OCI-LY1 (cell line): Measurements from ENCODE around the gene BIN1.

ENCODE experiments used
- H2AFZ ChIP-seq: fragments of 200-600 bp; sonication (generic), shearing (Covaris generic); 2 replicates; pipeline ENCODE4 v1.6.0; 2014; ENCODE audit warnings: antibody characterized with exemption, mild to moderate bottlenecking, low read length
- H3F3A ChIP-seq: fragments of 200-600 bp; sonication (generic), shearing (Covaris generic); 2 replicates; pipeline ENCODE4 v1.6.0; 2014; ENCODE audit warnings: mild to moderate bottlenecking, antibody characterized with exemption, low read length, moderate library complexity; ENCODE audit not compliant: insufficient read depth
- H3K27ac ChIP-seq: fragments of 200-600 bp; sonication (generic); 2 replicates; pipeline ENCODE4 v1.5.1; 2014; ENCODE audit warnings: low read length, mixed run types, mild to moderate bottlenecking, low read depth; ENCODE audit not compliant: poor library complexity, severe bottlenecking
- H3K27me3 ChIP-seq: fragments of 200-600 bp; sonication (generic); 2 replicates; pipeline ENCODE4 v1.6.0; 2014; ENCODE audit warnings: antibody characterized with exemption, mild to moderate bottlenecking, low read length, moderate library complexity; ENCODE audit not compliant: insufficient read depth
- H3K36me3 ChIP-seq: fragments of 200-600 bp; sonication (generic); 2 replicates; pipeline ENCODE4 v1.6.1; 2014; ENCODE audit warnings: mild to moderate bottlenecking, antibody characterized with exemption, low read length, moderate library complexity, mixed read lengths; ENCODE audit not compliant: insufficient read depth
- H3K4me1 ChIP-seq: fragments of 200-600 bp; sonication (generic); 2 replicates; pipeline ENCODE4 v1.5.1; 2014; ENCODE audit warnings: mild to moderate bottlenecking, low read length, moderate library complexity; ENCODE audit not compliant: insufficient read depth, severe bottlenecking
- H3K4me2 ChIP-seq: fragments of 200-600 bp; sonication (generic), shearing (Covaris generic); 2 replicates; pipeline ENCODE4 v1.6.1; 2014; ENCODE audit warnings: low read length
- H3K4me3 ChIP-seq: fragments of 200-600 bp; sonication (generic); 2 replicates; pipeline ENCODE4 v1.5.1; 2014; ENCODE audit warnings: low read length, low read depth, mild to moderate bottlenecking, mixed read lengths; ENCODE audit not compliant: poor library complexity, severe bottlenecking
- H3K79me2 ChIP-seq: fragments of 200-600 bp; shearing (Covaris generic); 2 replicates; pipeline ENCODE4 v1.6.1; 2016; ENCODE audit warnings: mixed run types, low read length, mixed read lengths; ENCODE audit not compliant: insufficient read depth
- H3K9ac ChIP-seq: fragments of 200-600 bp; sonication (generic), shearing (Covaris generic); 2 replicates; pipeline ENCODE4 v1.6.1; 2014; ENCODE audit warnings: mild to moderate bottlenecking, low read length, mixed read lengths
- H3K9me2 ChIP-seq: fragments of 200-600 bp; sonication (generic), shearing (Covaris generic); 2 replicates; pipeline ENCODE4 v1.6.1; 2014; ENCODE audit warnings: low read depth, mild to moderate bottlenecking, low read length, mixed read lengths
- H3K9me3 ChIP-seq: fragments of 200-600 bp; shearing (Covaris generic); 2 replicates; pipeline ENCODE4 v1.6.1; 2014; ENCODE audit warnings: low read length, mixed read lengths
- H4K20me1 ChIP-seq: fragments of 200-600 bp; sonication (generic), shearing (Covaris generic); 2 replicates; pipeline ENCODE4 v1.6.0; 2016; ENCODE audit warnings: mild to moderate bottlenecking, low read length; ENCODE audit not compliant: insufficient read depth
- EZH2 ChIP-seq: fragments of 200-600 bp; sonication (generic), shearing (Covaris generic); IDR thresholded peaks from 2 replicates; pipeline ENCODE4 v1.8.0; 2017; ENCODE audit warnings: borderline replicate concordance, mixed run types, mild to moderate bottlenecking, antibody characterized with exemption, low read length, moderate library complexity, mixed read lengths
- TF ChIP-seq, protein P1 (sequence below): fragments of 200-600 bp; sonication (generic), shearing (Covaris generic); IDR thresholded peaks from 2 replicates; pipeline ENCODE4 v1.5.1; 2017; ENCODE audit warnings: mild to moderate bottlenecking, antibody characterized with exemption, low read length, moderate library complexity, mixed read lengths

Gene BIN1

DNA sequence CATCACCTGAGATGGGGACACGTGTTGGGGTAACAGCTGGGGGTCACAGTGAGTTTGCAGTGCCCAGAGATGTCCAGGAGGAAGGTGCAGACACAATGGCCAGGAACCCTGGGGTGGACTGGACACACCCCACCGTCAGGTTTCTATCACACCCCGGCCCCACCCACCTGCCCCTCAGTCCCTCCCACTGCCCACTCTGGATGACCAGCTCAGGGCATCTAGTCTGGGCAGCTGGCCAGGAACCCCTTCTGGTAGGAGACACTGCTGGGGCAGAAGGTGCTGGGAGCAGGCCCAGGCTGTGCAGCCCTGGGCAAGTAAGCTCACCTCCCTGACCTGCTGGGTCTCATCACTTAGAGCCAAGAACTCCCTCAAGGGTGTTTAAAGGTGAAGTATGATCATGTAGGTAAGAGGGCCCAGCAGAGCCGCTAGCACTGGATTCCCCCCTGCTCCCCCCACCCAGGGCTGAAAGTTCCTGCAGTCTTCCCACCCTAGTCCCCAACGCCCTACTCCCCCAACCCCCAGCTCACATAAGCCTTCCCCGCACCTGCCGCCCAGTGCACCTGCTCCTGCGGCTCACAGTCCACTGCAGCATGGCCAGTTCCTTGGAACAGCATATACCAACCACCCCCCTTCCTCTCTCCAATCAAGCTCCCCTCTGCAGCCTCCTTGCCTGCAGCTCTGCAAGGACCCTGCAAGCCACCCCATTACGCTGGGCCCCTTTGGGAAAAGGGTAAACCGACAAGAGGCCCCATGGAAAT, 17.3 kb downstream of the BIN1 start:
- Histone ChIP-seq H2AFZ (no peak overlapping the region), H3K4me3 (no peak overlapping the region), H3K9me2 (no peaks in the 10 kb centered on the region), H3K27me3 (no peaks in the 10 kb centered on the region), H3K79me2 (no peaks in the 10 kb centered on the region), H3K36me3 (no peaks in the 10 kb centered on the region), H3F3A (no peaks in the 10 kb centered on the region), H3K27ac (no peak overlapping the region), H3K4me1 (no peaks in the 10 kb centered on the region), H3K9ac (no peak overlapping the region), H3K9me3 (no peaks in the 10 kb centered on the region), H4K20me1 (no peaks in the 10 kb centered on the region), H3K4me2 (no peak overlapping the region)
- TF ChIP-seq EZH2, result no peak
- TF ChIP-seq, protein P1, sequence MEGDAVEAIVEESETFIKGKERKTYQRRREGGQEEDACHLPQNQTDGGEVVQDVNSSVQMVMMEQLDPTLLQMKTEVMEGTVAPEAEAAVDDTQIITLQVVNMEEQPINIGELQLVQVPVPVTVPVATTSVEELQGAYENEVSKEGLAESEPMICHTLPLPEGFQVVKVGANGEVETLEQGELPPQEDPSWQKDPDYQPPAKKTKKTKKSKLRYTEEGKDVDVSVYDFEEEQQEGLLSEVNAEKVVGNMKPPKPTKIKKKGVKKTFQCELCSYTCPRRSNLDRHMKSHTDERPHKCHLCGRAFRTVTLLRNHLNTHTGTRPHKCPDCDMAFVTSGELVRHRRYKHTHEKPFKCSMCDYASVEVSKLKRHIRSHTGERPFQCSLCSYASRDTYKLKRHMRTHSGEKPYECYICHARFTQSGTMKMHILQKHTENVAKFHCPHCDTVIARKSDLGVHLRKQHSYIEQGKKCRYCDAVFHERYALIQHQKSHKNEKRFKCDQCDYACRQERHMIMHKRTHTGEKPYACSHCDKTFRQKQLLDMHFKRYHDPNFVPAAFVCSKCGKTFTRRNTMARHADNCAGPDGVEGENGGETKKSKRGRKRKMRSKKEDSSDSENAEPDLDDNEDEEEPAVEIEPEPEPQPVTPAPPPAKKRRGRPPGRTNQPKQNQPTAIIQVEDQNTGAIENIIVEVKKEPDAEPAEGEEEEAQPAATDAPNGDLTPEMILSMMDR, result no peak

DNA sequence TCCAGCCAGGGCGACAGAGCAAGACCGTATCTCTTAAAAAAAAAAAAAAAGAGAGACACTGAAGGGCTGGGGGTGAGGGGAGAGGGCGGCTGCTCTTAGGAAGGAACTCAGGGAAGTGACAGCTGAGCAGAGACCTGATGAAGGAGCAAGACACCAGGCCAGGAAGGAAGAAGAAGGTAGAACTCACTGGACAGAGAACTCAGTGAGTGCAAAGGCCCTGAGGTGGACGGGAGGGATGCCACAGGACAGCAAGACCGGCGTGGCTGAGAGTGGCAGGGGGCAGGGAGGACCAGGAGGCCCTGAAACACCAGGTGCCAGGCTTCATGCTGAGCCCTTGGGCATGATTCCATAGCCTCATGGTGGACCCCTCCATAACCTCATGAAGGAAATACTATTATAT, 18.2 kb downstream of the BIN1 start:
- no peaks in the 10 kb centered on the region for H4K20me1 ChIP-seq
- no peaks in the 10 kb centered on the region for H3K36me3 ChIP-seq
- H3K4me2 ChIP-seq, result no peak overlapping the region
- no peak overlapping the region for H3K4me3 ChIP-seq
- H3K9me2 ChIP-seq, result no peaks in the 10 kb centered on the region
- no peak overlapping the region for H3K27ac ChIP-seq
- no peaks in the 10 kb centered on the region for H3K79me2 ChIP-seq
- H3K9me3 ChIP-seq, result no peaks in the 10 kb centered on the region
- no peaks in the 10 kb centered on the region for H3K27me3 ChIP-seq
- no peaks in the 10 kb centered on the region for H3F3A ChIP-seq
- H2AFZ ChIP-seq, result no peak overlapping the region
- no peak for TF ChIP-seq EZH2
- TF ChIP-seq, protein P1, result no peak
- no peaks in the 10 kb centered on the region for H3K4me1 ChIP-seq
- H3K9ac ChIP-seq, result no peak overlapping the region

GRCh38 chr2:127087791-127088495, 19.0 kb downstream of the BIN1 start:
- Histone ChIP-seq H3K36me3 (no peaks in the 10 kb centered on the region), H3K9me3 (no peaks in the 10 kb centered on the region), H3K9ac (no peak overlapping the region), H3K27me3 (no peaks in the 10 kb centered on the region), H3K4me2 (no peak overlapping the region), H4K20me1 (no peaks in the 10 kb centered on the region), H3K79me2 (no peaks in the 10 kb centered on the region), H2AFZ (no peak overlapping the region), H3K4me1 (no peaks in the 10 kb centered on the region), H3K27ac (no peak overlapping the region), H3K9me2 (no peaks in the 10 kb centered on the region), H3F3A (no peaks in the 10 kb centered on the region), H3K4me3 (no peak overlapping the region)
- TF ChIP-seq, protein P1, result no peak
- no peak for TF ChIP-seq EZH2
